NCI-H1092 (cell line): ENCODE measurements around the gene MAP7.
"Not testable (repeated sequence)": the region's sequence is repeated elsewhere in the genome, so short reads cannot be mapped to it uniquely, and the experiment has no call there.

Experiments
- DNase-seq: peaks from one replicate; lab custom pipeline; 2025; lab: John Stamatoyannopoulos, UW

The MAP7 gene

DNA sequence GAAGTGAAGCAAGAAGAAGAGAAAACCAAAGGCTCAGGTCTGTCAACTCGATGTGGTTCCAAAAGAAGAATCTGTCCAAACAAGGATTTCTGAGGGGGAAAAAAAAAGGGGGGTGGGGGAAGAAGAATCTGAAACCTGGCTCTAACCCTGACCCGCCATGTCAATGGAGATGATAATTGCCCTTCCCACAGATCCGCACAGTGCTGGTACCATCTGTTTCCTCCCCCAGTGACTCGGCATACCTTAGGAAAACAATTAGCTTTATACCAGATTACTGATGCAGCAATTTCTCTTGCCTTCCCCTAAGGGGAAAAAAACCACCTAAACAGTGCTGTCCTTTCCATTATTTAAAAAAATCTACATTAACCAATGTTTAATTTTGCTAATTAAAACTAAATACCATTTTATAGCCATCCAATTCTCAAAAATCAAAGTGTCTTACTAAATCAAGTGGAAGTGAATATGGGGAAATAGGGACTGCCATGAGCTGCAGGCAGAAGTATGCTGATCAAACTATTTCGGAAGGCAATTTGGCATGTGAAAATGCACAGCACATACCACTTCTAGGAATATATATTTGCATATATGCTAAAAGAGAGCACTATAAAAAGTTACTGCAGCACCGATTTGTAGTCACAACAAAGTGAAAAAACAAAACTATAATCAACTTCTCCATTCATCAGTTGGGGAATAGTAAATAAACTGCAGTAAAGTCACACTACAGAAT is 46.8 kb downstream of the MAP7 start:
- DNase-seq = no peak

DNA sequence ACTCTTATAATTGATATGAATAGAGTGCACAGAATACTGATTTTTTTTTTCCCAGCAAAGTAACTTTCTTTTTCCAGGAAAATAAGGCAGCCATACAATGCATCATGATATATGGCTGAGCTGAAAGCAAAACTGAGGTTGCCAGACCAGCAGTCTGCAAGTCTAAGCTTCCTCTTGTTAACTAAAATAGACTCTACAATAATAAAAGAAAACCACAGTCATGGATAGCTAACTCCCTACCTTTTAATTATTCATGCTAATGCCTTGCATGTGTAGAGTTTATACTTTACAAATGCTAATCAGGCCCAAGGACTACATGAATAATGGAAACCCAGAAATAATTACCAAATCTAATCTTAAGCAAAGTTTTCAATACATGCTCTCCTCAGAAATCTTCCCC is 47.4 kb downstream of the MAP7 start:
- no peak for DNase-seq

DNA sequence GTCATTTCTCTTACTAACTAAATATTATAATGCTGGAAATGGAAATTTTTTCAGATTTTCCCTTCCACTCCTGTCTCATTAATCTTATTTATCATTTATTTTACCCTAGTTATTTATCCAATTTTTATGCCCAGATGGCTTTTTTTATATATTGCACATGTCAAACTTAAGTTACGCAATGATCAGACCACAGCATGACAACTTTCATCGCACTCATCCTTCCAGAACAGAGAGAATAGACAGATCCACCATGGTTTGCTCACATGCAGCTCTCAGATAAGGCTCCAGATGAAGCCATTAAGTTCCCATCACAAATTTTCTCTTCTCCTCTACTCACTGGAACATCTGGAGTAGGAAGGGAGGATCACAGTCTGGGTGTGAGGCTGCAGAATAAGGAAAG is 48.7 kb downstream of the MAP7 start:
- no peak for DNase-seq

DNA sequence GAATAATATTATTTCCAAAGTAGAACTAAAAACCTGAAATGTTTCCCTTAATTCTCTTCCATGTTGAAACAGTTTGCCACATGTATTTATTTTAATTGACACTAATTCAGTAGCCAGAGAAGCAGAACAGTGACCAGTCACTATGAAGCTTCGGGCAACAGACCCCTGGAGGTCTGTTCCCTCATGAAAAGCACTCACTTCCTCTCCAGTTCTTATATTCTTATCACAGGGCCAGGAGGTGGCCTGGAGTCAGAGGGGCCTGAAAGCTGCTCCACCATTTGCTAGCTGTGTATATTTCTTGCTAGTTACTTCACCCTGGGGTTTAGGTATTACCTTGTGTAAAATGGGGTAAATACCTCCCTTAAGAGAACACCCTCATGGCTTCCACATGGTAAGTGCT is 49.1 kb downstream of the MAP7 start:
- DNase-seq = no peak

DNA sequence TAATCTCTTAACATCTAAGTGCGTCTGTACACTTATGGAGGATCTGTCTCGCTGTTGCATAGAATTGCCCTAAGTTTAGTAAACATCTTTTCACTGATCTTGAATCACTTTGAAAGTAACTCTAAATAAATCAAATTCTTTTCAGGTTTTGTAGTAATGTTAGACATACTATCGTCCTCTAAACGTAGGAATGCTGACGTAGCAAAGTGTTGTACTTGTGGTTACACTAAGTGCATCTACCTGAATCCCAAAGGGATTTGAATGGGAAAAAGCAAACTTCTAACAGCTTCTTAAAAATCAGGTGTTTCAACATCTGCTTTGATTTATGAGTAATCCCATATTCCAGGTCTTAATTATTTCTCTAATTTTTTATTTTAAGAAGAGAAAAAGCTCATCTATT is 49.8 kb downstream of the MAP7 start:
- no peak for DNase-seq

DNA sequence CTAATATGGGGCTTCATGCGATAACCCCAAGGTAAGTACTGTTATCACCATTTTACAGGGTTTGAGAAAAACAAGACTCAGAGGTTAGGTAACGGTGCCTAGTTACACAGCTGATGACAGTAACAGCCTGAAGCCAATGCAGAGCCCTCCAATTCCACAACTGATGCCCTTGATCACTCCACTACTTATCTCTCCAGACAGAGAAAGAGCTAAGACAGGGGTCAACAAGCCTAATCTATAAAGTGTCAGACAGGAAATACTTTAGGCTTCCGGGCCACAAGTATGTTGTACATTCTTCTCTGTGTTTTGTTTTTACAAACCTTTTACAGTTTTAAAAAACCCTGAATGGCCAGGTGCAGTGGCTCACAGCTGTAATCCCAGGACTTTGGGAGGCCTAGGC is 50.9 kb downstream of the MAP7 start:
- no peak for DNase-seq

DNA sequence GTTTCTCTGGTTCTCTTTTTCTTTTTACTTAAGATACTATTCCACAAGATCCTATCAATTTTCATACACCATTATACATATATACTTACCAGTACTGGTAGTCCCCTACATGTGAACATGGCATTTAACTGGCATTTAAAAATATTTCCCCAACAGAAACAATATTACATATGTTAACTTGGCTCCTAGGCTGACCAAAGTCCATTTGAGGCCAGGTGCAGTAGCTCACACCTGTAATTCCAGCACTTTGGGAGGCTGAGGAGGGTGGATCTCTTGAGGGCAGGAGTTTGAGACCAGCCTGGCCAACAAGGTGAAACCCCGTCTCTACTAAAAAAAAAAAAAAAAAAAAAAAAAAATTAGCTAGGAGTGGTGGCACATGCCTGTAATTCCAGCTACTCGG is 53.8 kb downstream of the MAP7 start:
- DNase-seq = not testable (repeated sequence)

DNA sequence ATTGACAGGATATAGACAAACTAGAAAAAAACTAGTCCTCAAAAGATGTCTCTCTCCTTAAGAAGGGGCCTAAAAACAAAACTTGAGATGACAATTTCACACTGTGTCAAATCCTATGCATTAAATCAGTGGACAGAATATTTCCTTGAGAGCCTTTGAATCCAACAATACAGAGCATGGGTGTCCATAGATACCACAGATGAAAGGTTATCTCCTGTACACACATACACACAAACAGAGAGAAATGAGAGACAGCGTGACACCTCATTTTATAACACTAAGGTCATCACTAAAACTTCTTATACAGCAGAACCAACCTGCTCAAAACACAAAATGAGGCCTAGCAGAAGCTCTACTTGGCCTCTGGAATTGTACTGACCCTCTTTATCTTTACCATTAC is 55.5 kb downstream of the MAP7 start:
- no peak for DNase-seq

DNA sequence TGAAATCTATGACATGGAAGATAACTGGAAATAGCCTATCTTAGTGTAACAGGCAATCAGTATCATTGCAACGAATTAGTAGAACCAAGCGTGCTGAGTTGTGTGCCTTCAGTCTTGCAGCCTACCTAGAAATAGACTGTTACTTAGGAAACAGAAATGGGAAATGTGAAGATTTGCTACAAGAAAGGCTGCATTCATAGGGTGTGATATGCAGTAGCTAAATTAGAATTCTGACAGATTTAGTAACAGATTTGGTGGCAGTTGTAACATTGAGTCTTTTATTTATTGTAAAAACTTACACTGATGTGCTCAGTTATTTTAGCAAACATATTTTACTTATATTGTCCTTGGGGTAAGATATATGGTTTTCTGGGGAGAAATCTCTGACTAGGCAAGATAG is 56.2 kb downstream of the MAP7 start:
- DNase-seq = no peak

DNA sequence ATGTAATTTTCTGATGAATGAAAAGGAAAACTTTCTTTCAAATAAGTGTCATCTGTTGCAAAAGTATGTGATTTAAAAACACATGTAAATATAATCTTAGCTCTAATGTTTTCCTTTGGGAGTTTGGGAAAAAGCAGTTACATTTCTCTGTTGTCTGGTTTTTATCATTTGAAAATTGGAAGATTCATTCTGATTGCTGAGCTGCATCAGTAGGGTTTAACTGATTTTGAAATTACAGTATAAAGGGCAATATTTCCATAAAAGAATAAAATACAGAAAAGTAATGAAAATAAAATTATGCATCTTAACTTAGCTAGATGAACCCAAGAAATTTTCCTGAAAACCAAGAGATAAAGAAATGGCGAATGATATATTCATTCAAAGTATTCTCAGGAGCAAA is 57.8 kb downstream of the MAP7 start:
- DNase-seq = no peak

DNA sequence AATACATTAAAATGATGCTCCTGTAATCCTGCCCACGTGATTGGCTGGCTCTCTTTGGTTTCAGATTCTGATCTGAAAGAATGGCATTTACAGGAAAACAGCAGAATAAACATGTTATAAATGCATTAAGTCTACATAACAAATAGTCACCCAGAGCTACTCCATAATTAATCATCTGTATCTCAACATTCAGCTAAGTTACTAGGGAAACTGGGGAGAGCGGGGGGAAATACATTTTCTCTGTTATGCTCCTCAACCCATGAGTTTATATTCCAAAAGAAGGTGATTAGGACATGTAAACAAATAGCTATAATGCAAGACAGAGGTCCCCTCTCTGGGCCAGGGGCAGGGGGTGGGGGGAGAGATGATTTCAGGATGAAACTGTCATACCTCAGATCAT is 58.5 kb downstream of the MAP7 start:
- DNase-seq = no peak

DNA sequence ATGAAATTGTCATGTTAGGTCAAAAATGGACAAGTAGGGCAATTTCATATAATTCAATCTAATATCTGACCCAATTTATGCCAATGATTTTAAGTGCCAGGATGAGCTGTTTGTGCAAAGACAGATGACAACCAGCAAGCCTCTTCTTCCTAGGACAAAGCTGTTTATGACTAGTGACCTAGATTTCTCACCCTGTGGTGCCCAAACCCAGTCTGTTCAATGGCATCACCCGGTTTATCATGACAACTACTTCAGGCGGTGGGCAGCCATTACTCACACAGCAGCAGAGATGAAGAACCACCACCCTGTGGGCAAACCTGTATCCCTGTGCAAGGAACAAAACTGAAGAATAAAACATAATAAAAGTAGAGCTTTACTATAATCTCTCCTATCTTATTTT is 59.0 kb downstream of the MAP7 start:
- no peak for DNase-seq

DNA sequence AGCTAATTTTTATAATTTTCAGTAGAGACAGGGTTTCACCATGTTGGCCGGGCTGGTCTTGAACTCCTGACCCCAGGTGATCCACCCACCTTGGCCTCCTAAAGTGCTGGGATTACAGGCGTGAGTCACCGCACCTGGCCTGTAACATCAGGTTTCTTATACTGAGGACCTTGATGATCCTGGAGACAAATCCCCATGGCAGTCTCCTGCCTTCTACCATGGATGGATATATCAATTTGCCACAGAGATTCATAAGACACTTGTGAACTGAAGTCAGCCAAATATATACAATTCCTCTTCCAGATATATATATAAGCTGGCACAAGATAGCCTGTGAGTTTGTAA is 60.6 kb downstream of the MAP7 start:
- DNase-seq = not testable (repeated sequence)

DNA sequence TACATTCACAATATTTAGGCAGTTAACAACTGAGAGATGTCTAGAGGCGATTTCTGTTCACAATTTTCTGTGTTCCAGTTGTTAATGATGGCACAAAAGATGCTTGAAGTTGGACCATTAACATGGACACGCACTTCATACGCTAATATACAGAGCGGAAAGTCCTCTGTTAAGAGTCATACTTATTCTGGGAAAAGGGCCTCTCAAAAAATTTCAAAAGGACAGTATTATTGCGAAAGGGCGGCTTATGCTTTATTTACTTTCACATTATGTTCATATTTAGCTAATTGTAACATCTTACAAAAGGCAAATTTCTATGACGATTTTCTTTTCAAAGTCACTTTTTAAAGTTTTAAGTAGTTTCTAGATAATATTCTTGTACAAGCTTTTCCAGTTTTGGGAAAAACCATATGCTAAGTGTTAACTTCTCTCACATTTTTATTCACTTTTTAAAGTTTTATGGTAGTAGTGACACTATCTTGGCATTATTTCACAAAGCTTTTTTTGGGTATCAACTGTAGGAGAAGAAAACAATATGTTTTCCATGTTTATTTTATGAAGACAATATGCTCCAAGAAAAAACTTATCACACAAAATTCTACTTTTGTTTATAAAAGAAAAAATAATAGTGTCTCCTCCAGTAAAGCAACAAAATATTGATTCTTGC is 62.3 kb downstream of the MAP7 start:
- no peak for DNase-seq

DNA sequence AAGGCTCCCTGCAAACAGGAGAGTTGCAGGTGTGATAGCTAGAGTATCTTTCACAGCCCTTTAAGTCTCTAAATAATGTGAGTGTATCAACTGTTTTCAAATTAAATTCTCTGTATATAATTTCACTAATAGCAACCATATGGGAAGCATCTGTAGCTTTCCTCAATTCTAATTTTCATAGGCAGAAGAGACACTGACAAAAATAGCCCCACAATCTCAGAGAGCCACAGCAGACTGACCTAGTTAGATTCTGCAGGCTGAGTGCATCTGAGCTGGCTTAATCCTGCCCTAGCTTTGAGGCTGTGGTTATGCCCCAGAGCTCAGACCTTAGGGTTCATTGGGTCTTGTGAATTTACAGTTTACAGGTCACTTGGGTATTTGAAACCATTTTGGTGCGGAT is 63.9 kb downstream of the MAP7 start:
- no peak for DNase-seq

DNA sequence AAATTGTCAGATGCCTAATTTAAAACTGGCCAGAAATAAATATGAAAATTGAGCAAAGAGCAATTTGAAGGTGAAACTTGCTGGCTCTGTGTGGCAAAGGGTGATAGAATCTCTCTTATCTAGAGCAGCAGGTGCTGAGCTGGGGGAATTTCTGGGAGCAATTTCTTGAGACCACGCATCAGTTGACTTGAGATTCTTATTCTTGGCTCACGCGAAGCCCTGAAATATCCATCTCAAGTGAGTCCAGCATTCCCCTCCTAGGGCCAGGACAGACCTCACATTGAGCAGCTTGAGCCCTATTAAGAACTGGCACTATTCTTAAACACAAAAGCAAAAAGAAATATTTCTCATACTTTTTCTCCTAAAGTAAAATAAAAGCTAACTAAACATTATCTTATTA is 66.3 kb downstream of the MAP7 start:
- DNase-seq = no peak

DNA sequence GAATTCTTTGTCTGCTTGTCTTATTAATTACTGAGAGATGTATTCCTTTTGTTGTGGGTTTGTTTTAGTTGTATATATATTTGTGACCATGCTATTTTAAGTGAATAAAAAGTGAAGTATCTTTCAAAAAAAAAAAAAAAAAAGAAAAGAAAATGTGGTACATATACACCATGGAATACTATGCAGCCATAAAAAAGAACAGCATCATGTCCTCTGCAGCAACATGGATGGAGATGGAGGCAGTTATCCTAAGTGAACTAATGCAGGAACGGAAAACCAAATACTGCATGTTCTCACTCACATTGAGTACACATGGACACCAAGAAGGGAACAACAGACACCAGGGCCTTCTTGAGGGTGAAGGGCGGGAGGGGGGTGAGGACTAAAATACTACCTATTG is 67.2 kb downstream of the MAP7 start:
- not testable (repeated sequence) for DNase-seq

DNA sequence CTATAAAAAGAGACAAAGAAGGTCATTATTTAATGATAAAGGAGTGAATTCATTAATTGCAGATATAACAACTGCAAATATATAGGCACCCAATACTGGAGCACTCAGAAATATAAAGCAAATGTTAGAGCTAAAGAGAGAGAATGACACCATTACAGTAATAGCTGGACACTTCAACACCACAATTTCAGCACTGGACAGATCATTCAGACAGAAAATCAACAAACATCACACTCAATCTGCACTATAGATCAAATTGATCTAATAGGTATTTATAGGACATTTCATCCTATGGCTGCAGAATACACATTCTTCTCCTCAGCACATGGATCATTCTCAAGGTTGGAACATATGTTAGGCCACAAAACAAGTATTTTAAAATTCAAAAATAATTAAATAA is 72.7 kb downstream of the MAP7 start:
- no peak for DNase-seq

DNA sequence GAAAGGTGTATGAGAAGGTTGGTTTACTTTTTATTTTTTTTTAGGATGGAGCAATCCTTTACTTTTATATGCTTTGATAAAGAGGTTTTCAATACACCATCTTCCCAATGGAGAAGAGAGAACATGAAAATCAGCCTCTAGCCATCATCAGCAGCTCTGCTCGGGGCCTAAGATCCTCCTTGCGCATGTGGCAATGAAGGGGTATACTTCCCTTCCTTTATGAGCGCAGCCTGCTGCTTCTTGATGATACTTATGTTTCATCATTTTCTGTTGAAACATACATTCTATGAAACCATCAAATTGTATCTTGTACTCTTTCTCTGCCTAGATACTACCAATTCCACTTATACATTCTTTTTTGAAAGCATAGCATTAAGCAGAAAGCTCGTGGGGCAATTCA is 74.5 kb downstream of the MAP7 start:
- no peak for DNase-seq

DNA sequence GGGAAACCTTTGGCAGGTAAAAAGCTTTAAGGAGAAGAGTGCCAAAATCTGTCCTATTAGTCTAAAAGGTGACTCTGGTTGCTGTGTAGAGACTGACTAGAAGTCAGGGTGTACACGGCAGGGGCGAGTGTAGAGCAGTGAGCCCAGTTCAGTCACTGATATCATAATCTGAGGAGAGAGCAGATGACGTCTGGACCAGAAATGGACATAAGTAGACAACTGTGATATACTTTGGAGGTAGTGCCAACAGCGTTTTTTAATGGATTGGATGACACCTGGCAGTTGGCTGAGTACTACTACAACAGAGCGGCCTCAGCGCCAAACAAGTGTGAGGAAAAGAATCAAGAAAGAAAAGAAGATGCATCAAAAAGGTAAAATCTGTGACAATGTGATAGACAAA is 76.0 kb downstream of the MAP7 start:
- DNase-seq = no peak

DNA sequence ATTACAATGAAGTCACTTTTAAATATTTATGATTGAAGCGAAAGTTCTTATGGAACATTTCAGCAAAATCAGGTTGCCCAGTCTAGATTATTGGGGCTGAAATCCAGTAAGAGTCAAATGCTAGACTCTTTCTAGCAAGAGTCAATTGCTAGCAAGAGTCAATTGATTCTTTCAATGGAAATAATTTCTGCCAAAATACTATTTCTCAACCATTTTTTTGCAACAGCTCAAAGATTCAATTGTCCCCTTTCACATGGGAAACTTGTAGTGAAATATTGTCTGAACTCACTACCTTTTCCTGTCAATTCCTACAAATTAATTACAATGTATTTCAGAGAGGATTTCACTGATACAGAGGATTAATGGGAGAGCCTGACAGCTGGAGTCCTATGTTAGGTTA is 78.3 kb downstream of the MAP7 start:
- DNase-seq = no peak

DNA sequence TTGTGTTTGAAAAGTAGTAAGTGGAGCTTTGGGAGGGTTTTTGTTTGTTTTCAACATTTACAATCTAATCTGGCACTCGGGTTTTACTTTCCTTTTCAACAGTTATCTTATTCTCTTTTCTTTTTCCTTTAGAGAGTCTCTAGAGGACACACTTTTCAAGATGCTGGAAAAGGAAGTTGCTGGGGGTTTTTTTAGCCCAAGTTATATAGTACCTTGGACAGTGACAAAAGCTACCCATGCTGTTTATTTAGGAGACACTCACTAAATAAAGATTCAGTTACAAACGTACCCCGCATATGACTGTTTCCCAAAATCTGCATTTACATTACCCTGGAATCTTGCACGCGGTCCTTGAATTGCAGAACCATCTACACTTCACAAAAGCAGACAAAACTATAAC is 78.8 kb downstream of the MAP7 start:
- DNase-seq = no peak

DNA sequence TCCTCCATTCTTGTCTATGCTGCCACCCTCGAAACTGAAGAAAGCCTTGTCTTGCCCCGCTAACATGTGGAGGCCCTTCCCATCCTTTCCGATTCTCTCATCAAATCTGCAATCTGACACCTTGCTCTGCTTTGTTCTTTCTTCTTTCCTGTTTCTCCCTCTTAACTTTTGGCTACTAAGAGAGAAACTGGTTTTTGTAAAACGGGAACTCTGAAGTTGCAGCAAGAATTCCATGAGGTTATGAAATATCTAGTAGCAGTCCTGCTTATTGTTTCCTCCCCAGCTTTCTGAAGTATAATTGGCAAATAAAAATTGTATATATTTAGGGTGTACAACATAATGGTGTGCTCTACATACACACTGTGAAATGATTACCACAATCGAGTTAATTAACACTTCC is 80.2 kb downstream of the MAP7 start:
- DNase-seq = no peak

DNA sequence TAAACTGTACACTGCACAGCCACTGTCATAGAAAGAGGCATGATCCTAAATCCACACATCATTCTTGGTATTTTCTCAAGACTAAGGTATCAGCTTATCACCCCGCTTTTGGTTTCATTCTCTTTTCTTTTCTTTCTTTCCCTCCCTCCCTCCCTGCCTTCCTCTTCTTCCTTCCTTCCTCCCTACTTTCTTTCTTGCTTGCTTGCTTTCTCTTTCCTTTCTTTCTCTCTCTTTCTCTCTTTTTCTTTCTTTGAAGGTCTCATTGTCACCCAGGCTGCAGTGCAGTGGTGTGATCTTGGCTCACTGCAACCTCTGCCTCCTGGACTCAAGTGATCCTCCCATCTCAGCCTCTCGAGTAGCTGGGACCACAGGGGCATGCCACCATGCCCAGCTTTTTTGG is 81.1 kb downstream of the MAP7 start:
- no peak for DNase-seq
